Adrenal gland (tissue), 12 donors: Measurements from ENCODE around the gene ADAMTS8. TPM values are rescaled to one million over a fixed set of nuclear protein-coding genes. Genes with fewer than 3 reads are reported as not detected.

Source experiments
- DNase-seq, 7 donors: peaks; one replicate each; pipeline ENCODE4 v3.0.0-alpha.2; 2019 to 2020
- H3K27ac ChIP-seq, 5 donors: fragments of 200-600 bp; sonication (generic) in 4 of 5; 1 replicate in 3 of 5; 2 replicates in 2 of 5; pipeline versions ENCODE4 v1.5.1 to v1.8.0; 2016 to 2020; ENCODE audit warnings: mild to moderate bottlenecking in 1 of 5
- H3K27me3 ChIP-seq: fragments of 200-600 bp; 2 replicates; pipeline ENCODE4 v1.8.0; 2021
- H3K36me3 ChIP-seq, 2 donors: fragments of 200-600 bp; replicated peaks in 1 of 2; 1 replicate in 1 of 2; 2 replicates in 1 of 2; pipeline versions ENCODE4 v1.5.1 to v1.8.0; 2018 to 2022
- H3K4me1 ChIP-seq, 2 donors: fragments of 200-600 bp; replicated peaks in 1 of 2; 1 replicate in 1 of 2; 2 replicates in 1 of 2; pipeline versions ENCODE4 v1.5.1 to v1.8.0; 2018 to 2021
- H3K4me3 ChIP-seq, 4 donors: fragments of 200-600 bp; sonication (generic) in 3 of 4; one replicate each; pipeline ENCODE4 v1.5.1; 2016 to 2018
- H3K9me3 ChIP-seq, 3 donors: fragments of 200-600 bp; sonication (generic) in 1 of 3; replicated peaks in 1 of 3; 1 replicate in 2 of 3; 2 replicates in 1 of 3; pipeline versions ENCODE4 v1.5.1 to v1.8.0; 2016 to 2021
- CTCF ChIP-seq, 6 experiments: fragments of 450-650 bp in 4 of 6; fragments of 200-600 bp in 2 of 6; sonication (generic) in 1 of 6; IDR thresholded peaks; 1 replicate in 5 of 6; 2 replicates in 1 of 6; pipeline versions ENCODE4 v1.5.1 to v1.8.0; 2016 to 2021; ENCODE audit warnings: antibody characterized with exemption in 6 of 6, mild to moderate bottlenecking in 2 of 6, moderate library complexity in 1 of 6
- POLR2A ChIP-seq, 2 donors: fragments of 450-650 bp; IDR thresholded peaks; one replicate each; pipeline ENCODE4 v1.6.1; 2017; ENCODE audit warnings: antibody characterized with exemption in 2 of 2, mild to moderate bottlenecking in 2 of 2, moderate library complexity in 1 of 2
- WGBS, 4 donors: extraction: QIAGEN DNeasy Blood & Tissue Kit in 2 of 4; methylation state at CpG; one replicate each; pipeline versions ENCODE4 v1.1.5 to v1.1.7; 2013 to 2017; 5-methylcytosine and 5-hydroxymethylcytosine counted together
- intact Hi-C, 2 donors: fragments of 100-400 bp; cut with DNase I; formaldehyde crosslinking; loops; one replicate each; pipeline versions ENCODE4 v1.14.1 to v1.15.0; 2022 to 2023
- polyA plus RNA-seq, 3 donors: library from polyadenylated mRNA; stranded (reverse); fragments of 200-250 nt in 2 of 3; fragments of 350-450 nt in 1 of 3; fragmentation: Illumina TruSeq in 1 of 3; extraction: RNeasy Lipid Tissue Mini Kit (QIAGEN cat#74804) in 1 of 3; gene quantifications; one replicate each; pipeline ENCODE4 v1.2.3, GENCODE V29; 2013 to 2014
- total RNA-seq, 9 donors: library from RNA; depleted of rRNA in 4 of 9; stranded (reverse); fragments of >200 nt in 4 of 9; fragments of 120-200 nt in 1 of 9; fragmentation: NEBNext Ultra II Directional in 1 of 9; extraction: Animal tissue kit (Norgen Biotek cat#: 25700) in 1 of 9; gene quantifications; one replicate each; pipeline versions ENCODE4 v1.1.0 to v1.2.4, GENCODE V29; 2013 to 2023
- donor health status: healthy with polysubstance abuse.
- donor health status: Bipolar disorder and iron deficiency.
- donor health status: DM: yes; HTN: yes; CAD: no.
- donor health status: DM: no; HTN: no; CAD: no.
- donor health status: DM: no; HTN: no; CAD: no.
- donor health status: DM: yes; HTN: yes; CAD: no.

The ADAMTS8 gene
- total and polyA plus RNA-seq, 12 donors: 0.06 to 1.4 (median 0.14) TPM; not detected in 3

- intact Hi-C loops: no loop called here
- H3K27ac ChIP-seq: no peak overlapping the region
Observed at GRCh38 chr11:130399196-130399595, 29.2 kb downstream of the ADAMTS8 start.

GRCh38 chr11:130397780-130398179 lies 30.6 kb downstream of the ADAMTS8 start:
- WGBS, 4 donors: 59 to 74% (median 72%) methylated on average over 5 of the region's 5 CpGs
- DNase-seq: no peak
- H3K27ac ChIP-seq: no peak overlapping the region
- H3K4me3 ChIP-seq: no peak overlapping the region
- no peak for TF ChIP-seq POLR2A (IDR thresholded peaks at IDR 0.05)
- TF ChIP-seq CTCF (IDR thresholded peaks at IDR 0.05): no peak
- no peaks in the 10 kb centered on the region for H3K36me3 ChIP-seq
- H3K27me3 ChIP-seq: no peaks in the 10 kb centered on the region
- intact Hi-C loops: no loop called here
- H3K4me1 ChIP-seq: no peaks in the 10 kb centered on the region
- no peaks in the 10 kb centered on the region for H3K9me3 ChIP-seq

More at GRCh38 chr11:130399196-130399595, 29.2 kb downstream of the ADAMTS8 start:
- H3K9me3 ChIP-seq: no peaks in the 10 kb centered on the region
- no peak for DNase-seq
- H3K4me1 ChIP-seq: no peaks in the 10 kb centered on the region
- TF ChIP-seq POLR2A (IDR thresholded peaks at IDR 0.05): no peak
- TF ChIP-seq CTCF (IDR thresholded peaks at IDR 0.05): no peak
- H3K36me3 ChIP-seq: no peaks in the 10 kb centered on the region
- H3K4me3 ChIP-seq: no peak overlapping the region
- H3K27me3 ChIP-seq: no peaks in the 10 kb centered on the region
- WGBS, 4 donors: 78 to 96% (median 87%) methylated on average over 2 of the region's 2 CpGs

GRCh38 chr11:130396965-130397364 lies 31.4 kb downstream of the ADAMTS8 start:
- Histone ChIP-seq H3K4me3 (no peak overlapping the region), H3K36me3 (no peaks in the 10 kb centered on the region), H3K27me3 (no peaks in the 10 kb centered on the region), H3K27ac (no peak overlapping the region), H3K4me1 (no peaks in the 10 kb centered on the region), H3K9me3 (no peaks in the 10 kb centered on the region)
- intact Hi-C loops: no loop called here
- DNase-seq: no peak
- 88 to 97% (median 93%) methylated on average over 2 of the region's 2 CpGs for WGBS, 4 donors
- TF ChIP-seq CTCF (IDR thresholded peaks at IDR 0.05): no peak
- TF ChIP-seq POLR2A (IDR thresholded peaks at IDR 0.05): no peak

- intact Hi-C loops: no loop called here
- no peak overlapping the region for H3K27ac ChIP-seq
- TF ChIP-seq CTCF (IDR thresholded peaks at IDR 0.05) (no peak), POLR2A (IDR thresholded peaks at IDR 0.05) (no peak)
- H3K36me3 ChIP-seq: no peaks in the 10 kb centered on the region
- no peaks in the 10 kb centered on the region for H3K27me3 ChIP-seq
- no peaks in the 10 kb centered on the region for H3K4me1 ChIP-seq
- H3K4me3 ChIP-seq: no peak overlapping the region
- no peaks in the 10 kb centered on the region for H3K9me3 ChIP-seq
- WGBS, 4 donors: 20 to 79% (median 72%) methylated on average over 1 to 6 of the region's 6 CpGs
- no peak for DNase-seq
Observed at GRCh38 chr11:130394615-130395014, 33.8 kb downstream of the ADAMTS8 start.
